HepG2 (cell line): ENCODE measurements around the gene PLD1. TPM values are rescaled to one million over a fixed set of nuclear protein-coding genes. Genes with fewer than 3 reads are reported as not detected.

Experiments
- DR1 ChIP-seq: sonication (generic); formaldehyde crosslinking; IDR thresholded peaks from 2 replicates; pipeline ENCODE4 v1.8.0; 2021; ENCODE audit warnings: mild to moderate bottlenecking, missing genetic modification reagents, inconsistent platforms
- ETV6 ChIP-seq: sonication (generic); formaldehyde crosslinking; conservative IDR thresholded peaks from 2 replicates; pipeline ENCODE4 v1.4.0; 2020; ENCODE audit warnings: missing genetic modification reagents
- FOXA1 ChIP-seq, 2 experiments: fragments of 450-650 bp in 1 of 2; sonication (generic) in 1 of 2; formaldehyde crosslinking in 1 of 2; IDR thresholded peaks; 2 replicates each; pipeline versions ENCODE4 v1.4.0 to v1.6.1; 2016 to 2020; ENCODE audit warnings: missing genetic modification reagents in 1 of 2
- HMGXB3 ChIP-seq: sonication (generic); formaldehyde crosslinking; IDR thresholded peaks from 2 replicates; pipeline ENCODE4 v1.4.0; 2020; ENCODE audit warnings: missing genetic modification reagents, borderline replicate concordance
- ISL2 ChIP-seq: sonication (generic); formaldehyde crosslinking; IDR thresholded peaks from 2 replicates; pipeline ENCODE4 v1.5.0; 2020; ENCODE audit warnings: missing genetic modification reagents
- RAD51 ChIP-seq: fragments of 450-650 bp; IDR thresholded peaks from 2 replicates; pipeline ENCODE4 v1.6.1; 2016; ENCODE audit warnings: borderline replicate concordance
- RBM39 ChIP-seq: fragments of 200-400 bp; formaldehyde crosslinking; IDR thresholded peaks from one replicate; pipeline ENCODE4 v1.6.1; 2018; ENCODE audit warnings: antibody characterized with exemption, mild to moderate bottlenecking, low read depth, low read length; ENCODE audit not compliant: poor library complexity, severe bottlenecking
- SMAD9 ChIP-seq: sonication (generic); formaldehyde crosslinking; IDR thresholded peaks from 2 replicates; pipeline ENCODE4 v1.5.1; 2020; ENCODE audit warnings: mild to moderate bottlenecking, missing genetic modification reagents
- SUZ12 ChIP-seq: fragments of 150-350 bp; IDR thresholded peaks from 2 replicates; pipeline ENCODE4 v1.6.1; 2014; ENCODE audit warnings: low read depth, low read length
- TCF7L2 ChIP-seq: IDR thresholded peaks from 2 replicates; pipeline ENCODE4 v1.6.1; 2011; ENCODE audit warnings: mild to moderate bottlenecking, low read depth, low read length, moderate library complexity
- TOE1 ChIP-seq: sonication (generic); formaldehyde crosslinking; IDR thresholded peaks from 2 replicates; pipeline ENCODE4 v1.4.0; 2020; ENCODE audit warnings: mild to moderate bottlenecking, missing genetic modification reagents
- ZNF281 ChIP-seq: sonication (generic); formaldehyde crosslinking; IDR thresholded peaks from 2 replicates; pipeline ENCODE4 v1.4.0; 2020; ENCODE audit warnings: missing genetic modification reagents, borderline replicate concordance
- ZNF329 ChIP-seq: sonication (generic); formaldehyde crosslinking; IDR thresholded peaks from 2 replicates; pipeline ENCODE4 v1.9.0; 2021; ENCODE audit warnings: low read depth, mild to moderate bottlenecking, missing genetic modification reagents
- ZNF362 ChIP-seq: sonication (generic); formaldehyde crosslinking; IDR thresholded peaks from 2 replicates; pipeline ENCODE4 v1.4.0; 2020; ENCODE audit warnings: missing genetic modification reagents, mild to moderate bottlenecking, borderline replicate concordance
- ZNF563 ChIP-seq: sonication (generic); formaldehyde crosslinking; IDR thresholded peaks from 2 replicates; pipeline ENCODE4 v1.8.0; 2022; ENCODE audit warnings: mild to moderate bottlenecking, moderate library complexity, missing genetic modification reagents
- polyA plus RNA-seq, 8 experiments: library from polyadenylated mRNA; depleted of rRNA in 3 of 8; stranded (reverse) in 7 of 8; unstranded in 1 of 8; fragments of >200 nt; fragmentation: Illumina TruSeq in 4 of 8; extraction: Trizol in 4 of 8; gene quantifications; 2 replicates each; pipeline versions ENCODE4 v1.2.1 to v1.2.3, GENCODE V29; 2011 to 2016; ENCODE audit warnings: low read depth in 4 of 8, missing spikeins in 1 of 8, mixed read lengths in 1 of 8; ENCODE audit not compliant: insufficient read depth in 1 of 8
- total RNA-seq, 5 experiments: library from RNA; depleted of rRNA; stranded (reverse); fragments of >200 nt; fragmentation: Illumina TruSeq; extraction: Trizol; gene quantifications; 2 replicates each; pipeline ENCODE4 v1.2.3, GENCODE V29; 2016; ENCODE audit warnings: low read depth in 1 of 5
- TF ChIP-seq, protein P1 (sequence below): sonication (generic); formaldehyde crosslinking; IDR thresholded peaks from 2 replicates; pipeline ENCODE4 v1.4.0; 2020; ENCODE audit warnings: missing genetic modification reagents, borderline replicate concordance
- TF ChIP-seq, protein P2 (sequence below): sonication (generic); formaldehyde crosslinking; conservative IDR thresholded peaks from 2 replicates; pipeline ENCODE4 v1.8.0; 2022; ENCODE audit warnings: missing genetic modification reagents

PLD1 gene
- total and polyA plus RNA-seq, 2 of the 13 experiments (the other 11 are each of a cell fraction or from before 2014, with no cell fraction given) = 27.1 to 59.4 TPM

GRCh38 chr3:171809861-171810628, at the start of gene PLD1 (continued):
- TF ChIP-seq ZNF329 (CRISPR knock-in tag) = peak; percentile 65; the same call in 1 of the 2 replicates
- TF ChIP-seq, protein P1, sequence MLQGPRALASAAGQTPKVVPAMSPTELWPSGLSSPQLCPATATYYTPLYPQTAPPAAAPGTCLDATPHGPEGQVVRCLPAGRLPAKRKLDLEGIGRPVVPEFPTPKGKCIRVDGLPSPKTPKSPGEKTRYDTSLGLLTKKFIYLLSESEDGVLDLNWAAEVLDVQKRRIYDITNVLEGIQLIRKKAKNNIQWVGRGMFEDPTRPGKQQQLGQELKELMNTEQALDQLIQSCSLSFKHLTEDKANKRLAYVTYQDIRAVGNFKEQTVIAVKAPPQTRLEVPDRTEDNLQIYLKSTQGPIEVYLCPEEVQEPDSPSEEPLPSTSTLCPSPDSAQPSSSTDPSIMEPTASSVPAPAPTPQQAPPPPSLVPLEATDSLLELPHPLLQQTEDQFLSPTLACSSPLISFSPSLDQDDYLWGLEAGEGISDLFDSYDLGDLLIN (CRISPR knock-in tag) = no peak
- TF ChIP-seq HMGXB3 = no peak
- peak; percentile 82 for TF ChIP-seq RBM39
- TF ChIP-seq TOE1 (CRISPR knock-in tag) = no peak
- TF ChIP-seq, protein P2, sequence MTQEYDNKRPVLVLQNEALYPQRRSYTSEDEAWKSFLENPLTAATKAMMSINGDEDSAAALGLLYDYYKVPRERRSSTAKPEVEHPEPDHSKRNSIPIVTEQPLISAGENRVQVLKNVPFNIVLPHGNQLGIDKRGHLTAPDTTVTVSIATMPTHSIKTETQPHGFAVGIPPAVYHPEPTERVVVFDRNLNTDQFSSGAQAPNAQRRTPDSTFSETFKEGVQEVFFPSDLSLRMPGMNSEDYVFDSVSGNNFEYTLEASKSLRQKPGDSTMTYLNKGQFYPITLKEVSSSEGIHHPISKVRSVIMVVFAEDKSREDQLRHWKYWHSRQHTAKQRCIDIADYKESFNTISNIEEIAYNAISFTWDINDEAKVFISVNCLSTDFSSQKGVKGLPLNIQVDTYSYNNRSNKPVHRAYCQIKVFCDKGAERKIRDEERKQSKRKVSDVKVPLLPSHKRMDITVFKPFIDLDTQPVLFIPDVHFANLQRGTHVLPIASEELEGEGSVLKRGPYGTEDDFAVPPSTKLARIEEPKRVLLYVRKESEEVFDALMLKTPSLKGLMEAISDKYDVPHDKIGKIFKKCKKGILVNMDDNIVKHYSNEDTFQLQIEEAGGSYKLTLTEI (CRISPR knock-in tag) = no peak
- TF ChIP-seq ZNF281 = no peak; the same call in 1 of the 2 replicates
- TF ChIP-seq ZNF563 (CRISPR knock-in tag) = peak; percentile 58
- no peak for TF ChIP-seq SUZ12
- TF ChIP-seq TCF7L2 = no peak
- TF ChIP-seq ETV6 (CRISPR knock-in tag) = no peak
- no peak for TF ChIP-seq FOXA1 (IDR thresholded peaks at IDR 0.05)
- TF ChIP-seq FOXA1 (CRISPR knock-in tag; IDR thresholded peaks at IDR 0.05) = peak; percentile 45
- TF ChIP-seq RAD51 = no peak
- TF ChIP-seq ISL2 (CRISPR knock-in tag) = peak; percentile 62
- no peak; the same call in 1 of the 2 replicates for TF ChIP-seq SMAD9 (CRISPR knock-in tag)
- no peak for TF ChIP-seq ZNF362
- TF ChIP-seq DR1 (CRISPR knock-in tag) = peak; percentile 26
